Femur (tissue), 1 donor: ENCODE measurements around the gene VWDE.

Experiments
- DNase-seq: peaks from one replicate; pipeline ENCODE4 v3.0.0-alpha.2; 2017

The VWDE gene

DNA sequence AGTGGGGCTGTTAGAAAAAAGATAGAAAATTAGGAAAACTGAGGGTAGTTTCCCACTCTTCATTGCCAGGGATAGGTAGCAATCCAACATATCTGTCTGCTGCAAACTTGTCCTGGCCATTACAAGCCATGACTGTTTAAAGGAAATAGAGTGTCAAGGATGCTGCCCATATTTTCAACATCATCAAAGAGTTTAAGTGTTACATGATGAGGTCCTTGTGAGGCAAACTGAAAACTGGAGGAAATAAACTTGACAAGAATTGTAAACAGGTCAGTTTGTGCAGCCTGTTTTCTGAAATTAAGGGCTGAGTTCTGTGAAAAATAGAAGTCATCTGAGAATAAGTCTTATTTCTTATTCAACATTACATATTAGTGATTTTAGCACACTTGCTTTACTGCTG is 78.0 kb downstream of the VWDE start:
- no peak for DNase-seq

DNA sequence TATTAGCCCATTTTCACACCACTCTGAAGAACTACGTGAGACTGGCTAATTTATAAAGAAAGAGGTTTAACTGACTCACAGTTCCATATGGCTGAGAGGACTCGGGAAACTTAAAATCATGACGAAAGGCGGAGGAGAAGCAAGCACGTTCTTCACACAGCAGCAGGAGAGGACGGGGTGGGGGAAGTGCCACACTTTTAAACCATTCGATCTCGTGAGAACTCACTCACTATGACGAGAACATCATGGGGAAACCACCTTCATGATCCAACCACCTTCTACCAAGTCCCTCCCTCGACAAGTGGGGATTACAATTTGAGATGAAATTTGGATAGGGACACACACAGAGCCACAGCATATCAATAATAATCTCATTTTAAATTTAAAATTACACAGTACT is 80.2 kb downstream of the VWDE start:
- DNase-seq: no peak

DNA sequence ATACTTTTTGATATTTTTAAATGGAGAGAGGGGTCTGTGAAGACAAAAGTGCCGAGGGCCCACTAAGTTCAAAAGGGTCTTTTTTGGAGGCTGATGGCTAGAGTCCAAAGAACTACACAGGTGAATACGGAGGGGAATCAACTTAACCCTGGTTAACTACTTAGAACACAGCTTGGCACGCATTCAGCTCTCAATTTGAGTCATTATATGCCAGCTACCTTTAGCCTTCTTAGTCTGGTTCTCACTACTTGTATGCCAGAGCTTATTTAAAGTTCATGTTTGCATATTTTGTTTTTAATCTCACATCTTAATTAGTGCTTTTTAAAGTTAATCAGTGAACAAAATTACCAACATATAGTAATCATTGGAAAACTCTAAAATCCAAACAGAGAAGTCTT is 80.8 kb downstream of the VWDE start:
- no peak for DNase-seq

DNA sequence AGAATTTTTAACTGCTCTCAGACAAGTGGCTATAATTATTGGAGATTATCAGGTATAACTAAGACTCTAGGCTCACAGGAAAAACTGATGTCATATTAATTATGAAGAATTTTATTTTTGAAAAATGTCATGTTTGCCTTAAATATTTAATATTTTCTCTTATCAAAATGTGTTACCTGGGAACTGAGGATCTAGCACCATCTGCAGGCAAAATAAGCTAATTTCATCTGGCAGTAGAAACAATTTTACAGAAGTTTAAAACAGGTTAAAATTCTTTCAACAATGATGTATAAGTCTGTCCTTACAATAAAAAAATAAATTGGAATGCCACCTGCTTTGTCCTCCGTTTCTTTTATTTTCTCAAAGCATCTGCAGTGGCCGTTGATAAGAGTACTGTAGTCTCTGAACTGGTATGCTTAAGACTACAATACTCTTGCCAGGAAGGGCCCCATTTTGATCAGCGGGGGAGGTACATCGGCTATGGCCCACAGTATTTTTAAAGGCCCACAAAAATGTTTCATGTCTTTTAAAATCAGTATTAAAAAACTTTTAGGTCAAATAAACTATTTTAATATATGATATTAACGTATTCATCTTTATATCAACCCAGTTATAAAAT is 81.3 kb downstream of the VWDE start:
- no peak for DNase-seq

DNA sequence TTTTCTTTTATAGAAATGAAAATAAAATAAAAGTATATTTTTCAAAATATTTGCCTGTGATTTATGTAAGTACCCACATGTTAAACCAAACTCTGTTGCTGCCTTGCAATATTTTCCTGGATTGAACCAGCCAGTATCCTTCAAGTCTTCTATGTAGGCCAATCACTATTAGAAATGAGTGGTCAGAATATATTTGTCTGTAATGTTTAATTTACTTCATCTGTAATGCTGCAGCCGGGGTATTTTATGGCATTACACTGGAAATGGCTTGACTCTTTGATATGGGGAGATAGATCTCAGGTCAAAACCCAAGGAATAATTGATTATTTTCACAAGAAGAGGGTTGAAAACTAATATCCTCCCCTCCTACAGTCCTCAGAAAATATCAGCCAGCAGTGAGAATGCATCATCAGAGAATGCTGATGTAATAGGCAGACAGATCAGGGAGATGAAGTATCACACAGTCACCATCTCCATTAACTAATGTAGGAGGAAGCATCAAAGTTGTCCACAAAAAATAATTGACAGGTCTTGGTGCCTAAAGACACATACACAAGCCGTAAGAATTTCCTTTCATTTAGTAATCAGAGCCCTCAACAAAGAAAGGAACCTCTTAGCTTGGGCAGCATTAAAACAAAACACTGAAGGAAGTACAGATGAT is 82.5 kb downstream of the VWDE start:
- no peak for DNase-seq

DNA sequence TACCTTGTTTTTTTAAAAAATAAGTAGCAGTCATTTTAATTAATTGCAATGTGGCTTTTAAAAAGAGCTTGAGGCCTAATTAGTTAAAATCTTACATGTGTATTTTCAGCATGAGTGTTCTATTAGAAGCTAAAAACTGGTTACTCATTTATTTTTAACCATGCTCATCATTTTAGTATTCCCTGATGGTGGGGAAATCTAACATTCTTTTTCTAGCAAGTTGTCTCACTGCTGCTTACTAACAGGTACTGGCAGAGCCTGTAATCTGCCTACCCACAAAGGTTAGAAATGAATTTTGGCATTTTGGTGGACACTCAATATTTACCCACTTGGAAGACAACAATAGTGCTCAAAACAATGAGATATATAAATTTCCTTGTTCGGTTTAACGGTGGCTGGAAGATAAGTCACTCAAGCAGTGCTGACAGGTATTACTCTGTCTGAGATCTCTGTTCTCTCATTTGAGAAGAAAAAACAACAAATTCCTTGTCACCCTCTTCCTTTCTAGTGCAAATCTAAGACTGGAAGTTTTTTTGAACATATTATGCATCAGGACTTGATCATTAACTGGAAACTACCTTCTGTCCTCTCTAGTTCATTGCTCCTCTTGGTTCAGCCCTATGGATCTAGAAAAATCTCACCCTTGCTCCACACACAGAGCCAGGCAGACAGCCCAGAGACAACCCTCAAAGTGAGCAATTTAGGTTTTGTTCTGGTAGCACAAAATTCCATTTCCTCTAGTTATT is 83.3 kb downstream of the VWDE start:
- DNase-seq: no peak

DNA sequence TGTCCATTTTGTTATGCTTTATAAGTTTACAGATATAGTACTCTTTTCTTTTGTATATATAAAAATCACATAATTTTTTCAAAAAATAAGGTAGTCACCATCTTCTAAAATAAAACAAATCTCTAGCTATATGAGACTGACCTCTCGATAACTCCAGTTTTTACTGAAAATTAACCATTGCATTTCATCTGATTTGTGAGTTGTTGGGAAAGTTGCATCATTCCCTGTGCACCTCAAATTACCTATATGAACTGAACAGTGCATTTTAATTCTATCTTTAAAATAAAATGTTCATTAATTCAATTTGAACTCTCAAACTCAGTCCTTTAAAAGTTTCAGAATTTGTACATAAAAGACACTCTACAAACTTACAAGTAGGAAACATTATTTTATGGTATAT is 86.0 kb downstream of the VWDE start:
- no peak for DNase-seq

DNA sequence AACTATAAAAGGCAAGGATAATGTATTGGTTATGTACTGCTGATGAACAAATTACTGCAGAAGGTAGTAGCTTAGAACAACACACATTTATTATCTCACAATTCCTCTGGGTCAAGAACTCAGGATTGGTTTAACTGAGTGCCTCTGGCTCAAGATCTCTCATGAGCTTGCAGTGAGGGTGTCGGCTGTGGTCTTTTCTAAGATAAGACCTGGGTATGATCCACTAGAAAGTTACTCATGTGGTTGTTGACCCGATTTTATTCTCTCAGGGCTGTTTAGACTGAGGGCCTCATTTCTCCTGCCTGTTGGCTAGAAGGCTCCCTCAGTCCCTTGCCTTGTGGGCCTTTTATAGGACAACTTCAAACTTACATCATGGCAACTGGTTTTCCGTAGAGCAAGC is 86.7 kb downstream of the VWDE start:
- no peak for DNase-seq

DNA sequence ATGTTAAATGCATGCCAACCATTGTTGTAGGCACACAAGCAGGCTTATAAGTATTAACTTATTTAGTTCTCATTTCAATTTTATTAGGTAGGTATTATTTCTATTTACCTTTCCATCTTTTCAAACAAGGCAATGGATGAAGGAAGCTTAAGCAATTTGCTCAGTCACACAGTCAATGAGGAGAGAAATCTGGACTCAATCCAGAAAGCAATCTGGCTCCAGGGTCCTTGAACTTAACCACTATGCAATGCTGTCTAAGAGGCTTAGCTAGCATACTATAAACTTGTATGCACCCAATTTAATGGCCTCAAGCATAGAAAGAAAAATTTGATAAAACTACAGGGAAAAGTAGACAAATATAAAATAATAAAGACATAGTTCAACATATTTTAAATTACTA is 88.6 kb downstream of the VWDE start:
- no peak for DNase-seq

DNA sequence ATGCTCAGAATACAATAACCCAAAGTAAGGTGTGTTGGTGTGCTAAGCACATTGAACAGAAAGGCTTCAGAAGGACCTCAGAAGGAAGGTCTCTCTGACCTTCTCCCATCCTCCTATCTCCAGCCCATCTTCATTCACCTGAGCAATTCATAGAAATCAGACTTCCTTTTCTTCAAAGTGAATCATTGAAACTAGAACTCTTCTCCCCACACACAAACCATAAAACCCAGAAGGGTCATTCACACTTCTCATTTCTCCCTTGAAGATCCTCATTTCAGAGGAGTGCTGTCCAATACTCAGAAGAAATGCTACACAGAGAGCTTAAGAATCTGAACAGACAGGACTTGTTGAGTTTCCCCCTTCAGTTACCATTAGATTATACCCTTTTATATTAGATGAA is 89.5 kb downstream of the VWDE start:
- DNase-seq: no peak

DNA sequence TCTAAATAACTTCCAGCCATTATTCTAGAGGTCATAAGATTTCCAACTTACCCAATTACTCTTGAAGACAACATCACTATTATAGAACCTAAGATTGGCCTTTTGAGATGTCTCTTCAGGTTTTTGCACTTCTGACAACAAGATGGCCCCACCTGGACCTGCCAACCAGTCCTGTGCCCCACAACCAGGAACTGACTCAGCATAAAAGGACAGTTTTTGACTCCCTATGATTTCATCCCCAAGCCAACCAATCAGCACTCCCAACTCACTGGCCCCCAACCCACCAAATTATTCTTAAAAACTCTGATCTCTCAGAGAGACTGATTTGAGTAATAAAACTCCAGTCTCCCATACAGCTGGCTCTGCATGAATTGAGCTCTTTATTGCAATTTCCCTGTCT is 98.2 kb downstream of the VWDE start:
- no peak for DNase-seq

DNA sequence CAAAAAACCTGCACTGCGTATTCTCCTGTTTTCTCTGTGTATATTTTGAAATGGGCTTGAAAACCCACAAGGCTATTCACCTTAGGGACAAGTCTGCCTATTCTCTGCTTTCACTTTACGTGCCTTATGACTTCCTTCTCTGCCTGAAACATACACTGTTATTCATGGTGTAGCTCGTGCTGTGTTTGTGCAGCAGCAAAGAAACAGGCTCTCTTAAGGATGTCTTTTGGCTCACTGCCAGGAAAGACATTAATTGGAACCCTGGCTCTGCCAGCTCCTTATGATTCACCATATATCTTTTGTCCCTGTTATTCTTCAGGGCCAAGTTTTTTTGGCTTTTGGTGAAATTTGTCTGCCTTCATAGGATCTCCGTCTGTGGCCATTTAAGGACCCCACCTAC is 100.2 kb downstream of the VWDE start:
- no peak for DNase-seq

DNA sequence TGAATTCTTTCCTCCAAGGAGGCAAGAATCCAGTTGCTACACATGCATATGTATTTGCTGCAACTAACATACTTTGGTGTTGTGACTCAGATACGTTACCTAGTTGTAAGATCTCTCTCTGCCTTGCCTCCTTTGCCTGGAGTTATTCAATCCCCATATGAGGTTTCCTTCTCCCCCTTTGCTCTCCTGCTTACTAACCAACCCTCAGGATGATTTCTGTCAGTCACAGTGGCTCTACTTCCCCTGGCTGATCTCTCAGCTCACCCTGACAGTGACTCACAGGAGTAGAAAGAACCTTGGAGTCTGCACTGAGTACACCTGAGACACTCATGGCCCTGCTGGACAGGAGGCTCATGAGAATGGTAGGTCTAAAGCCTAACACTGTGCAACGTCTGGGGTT is 100.6 kb downstream of the VWDE start:
- no peak for DNase-seq

DNA sequence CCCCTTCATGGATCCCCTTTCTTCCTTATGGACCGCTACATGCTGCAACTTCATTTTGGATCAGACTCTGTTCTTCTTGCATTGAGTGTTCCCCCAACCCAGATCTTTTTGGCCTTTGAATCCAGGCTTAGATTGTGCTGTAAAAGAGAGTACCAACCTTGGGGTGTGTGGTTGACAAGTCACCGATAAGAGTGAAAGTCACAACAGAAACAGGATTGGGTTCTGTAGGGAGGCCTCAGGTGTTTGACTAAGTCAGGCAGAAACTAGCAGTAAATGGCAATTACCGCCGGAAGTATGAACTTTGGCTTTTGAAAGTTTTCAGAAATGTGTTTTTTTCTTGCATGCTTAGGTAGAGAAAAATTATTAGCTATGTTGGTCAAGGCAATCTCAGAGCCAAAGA is 103.2 kb downstream of the VWDE start:
- DNase-seq: no peak

DNA sequence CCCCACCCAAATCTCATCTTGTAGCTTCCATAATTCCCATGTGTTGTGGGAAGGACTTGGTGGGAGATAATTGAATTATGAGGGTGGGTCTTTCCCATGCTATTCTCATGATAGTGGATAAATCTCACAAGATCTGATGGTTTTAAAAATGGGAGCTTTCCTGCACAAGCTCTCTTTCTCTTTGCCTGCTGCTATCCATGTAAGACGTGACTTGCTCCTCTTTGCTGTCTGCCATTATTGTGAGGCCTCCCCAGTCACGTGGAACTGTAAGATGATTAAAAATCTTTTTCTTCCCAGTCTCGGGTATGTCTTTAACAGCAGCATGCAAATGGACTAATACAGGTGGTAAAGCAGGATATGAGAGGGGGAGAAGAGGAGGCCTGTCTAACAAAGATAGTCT is 104.3 kb downstream of the VWDE start:
- no peak for DNase-seq

DNA sequence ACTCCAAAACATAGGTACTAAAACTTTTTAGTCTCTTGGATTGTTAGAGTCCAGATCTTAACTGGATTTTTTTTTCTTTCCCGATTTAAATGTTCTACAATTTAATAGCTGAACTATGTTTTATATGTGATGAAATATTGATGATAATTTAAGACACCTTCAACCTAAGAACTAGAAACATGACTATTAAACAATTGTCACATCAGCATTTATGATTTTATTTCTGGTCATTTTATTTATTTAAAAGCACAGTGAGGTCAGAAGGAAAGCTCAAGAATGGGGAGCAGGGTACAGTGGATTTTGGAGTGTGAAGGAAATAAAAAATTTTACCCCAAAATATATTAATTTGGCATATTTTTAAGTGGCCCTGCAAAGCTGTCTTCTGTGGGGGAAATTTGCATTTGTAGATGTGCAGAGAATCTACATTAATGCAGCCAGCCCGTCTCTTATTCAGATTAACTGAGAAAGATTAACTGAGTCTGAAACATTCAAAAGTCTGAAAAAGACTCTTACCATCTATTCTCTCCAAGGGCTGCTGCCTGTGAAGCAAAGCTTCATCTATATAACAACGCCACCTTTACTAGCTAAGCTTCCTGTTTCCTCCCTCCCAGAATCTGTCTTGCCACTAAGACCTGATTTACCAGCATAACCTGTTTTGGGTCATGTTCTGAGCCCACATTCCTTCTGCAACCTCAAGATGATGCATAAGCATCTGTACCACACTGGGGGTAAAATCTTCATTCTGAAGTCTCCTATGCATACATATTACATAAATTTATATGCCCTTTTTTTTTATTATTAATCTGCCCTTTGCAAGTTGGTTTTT is 106.2 kb downstream of the VWDE start:
- no peak for DNase-seq

DNA sequence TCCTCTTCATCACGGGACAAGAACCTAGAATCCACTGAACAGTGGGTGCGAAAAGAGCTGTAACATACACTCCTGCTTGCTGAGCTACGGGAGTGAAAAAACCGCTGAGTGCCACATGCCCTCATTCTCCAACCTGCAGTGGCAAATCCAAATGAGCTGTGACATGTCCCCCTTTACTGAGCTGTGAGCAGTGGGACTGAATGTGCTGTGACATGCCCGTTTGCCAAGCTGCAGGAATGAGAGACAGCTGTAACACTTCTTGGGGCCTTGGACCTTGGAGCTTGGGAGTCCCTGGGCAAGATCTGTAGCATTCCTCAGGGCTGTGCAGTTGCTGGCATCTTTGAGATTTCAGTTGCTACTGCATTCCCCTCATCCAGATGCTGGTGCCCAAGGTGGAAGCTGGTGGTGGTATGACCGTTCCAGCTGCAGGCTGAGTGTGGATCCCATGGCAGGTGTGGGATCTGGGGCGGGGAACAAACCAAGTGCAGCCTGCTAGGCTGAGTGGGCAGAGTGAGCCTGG is 107.6 kb downstream of the VWDE start:
- no peak for DNase-seq

DNA sequence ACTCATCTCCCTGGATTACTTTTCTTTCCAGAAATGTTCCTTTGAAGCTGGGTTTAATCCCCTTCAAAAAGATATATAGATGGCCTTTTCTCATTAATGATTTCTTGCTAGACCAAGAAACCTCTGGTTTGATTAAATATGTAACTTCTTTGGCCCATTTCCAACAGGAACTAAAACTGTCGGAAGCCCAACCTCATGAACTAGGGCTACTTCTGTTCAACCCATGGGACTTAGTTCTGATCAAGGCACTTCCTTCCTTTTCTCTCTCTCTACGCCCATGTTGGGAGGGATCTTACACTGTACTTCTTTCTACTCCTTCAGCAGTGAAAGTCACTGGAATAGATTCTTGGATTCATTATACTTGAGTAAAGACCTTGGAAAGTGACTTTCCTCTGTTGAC is 109.0 kb downstream of the VWDE start:
- DNase-seq: no peak

DNA sequence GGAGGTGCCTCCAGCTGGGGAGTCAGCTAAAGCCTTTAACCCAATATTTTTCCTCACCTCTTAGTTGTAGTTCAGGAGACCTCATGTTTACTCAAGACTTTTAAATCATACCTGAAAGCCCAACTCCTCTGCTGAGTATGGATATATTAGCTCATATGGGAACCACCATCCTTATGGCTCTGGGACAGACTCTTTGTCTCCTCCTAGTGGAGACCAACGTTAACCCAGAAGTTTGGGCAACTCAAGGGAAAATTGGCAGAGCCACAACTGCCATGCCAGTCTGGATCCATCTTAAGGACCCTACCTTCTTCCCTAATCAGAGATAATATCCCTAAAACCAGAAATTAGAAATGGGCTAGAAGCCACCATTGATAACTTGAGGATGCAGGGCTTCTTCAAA is 111.8 kb downstream of the VWDE start:
- no peak for DNase-seq

DNA sequence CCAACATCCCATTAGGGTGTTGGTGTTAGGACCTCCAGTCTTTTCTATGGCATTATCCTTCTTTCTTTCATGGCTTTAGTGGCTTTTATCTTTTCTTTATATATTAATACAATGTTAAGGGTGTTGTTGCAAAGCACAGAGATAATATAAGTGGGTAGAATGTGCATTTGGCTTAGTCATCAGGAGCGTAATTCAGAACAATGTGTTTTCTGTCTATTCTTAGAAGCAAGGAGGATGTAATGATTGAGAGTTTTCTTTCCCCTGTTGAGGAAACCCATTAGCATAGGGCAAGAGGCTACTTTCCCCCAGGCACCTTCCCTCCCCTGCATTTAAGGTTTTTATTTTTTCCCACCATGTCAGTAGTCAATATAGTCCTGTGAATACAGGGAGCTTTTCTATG is 112.9 kb downstream of the VWDE start:
- DNase-seq: no peak

DNA sequence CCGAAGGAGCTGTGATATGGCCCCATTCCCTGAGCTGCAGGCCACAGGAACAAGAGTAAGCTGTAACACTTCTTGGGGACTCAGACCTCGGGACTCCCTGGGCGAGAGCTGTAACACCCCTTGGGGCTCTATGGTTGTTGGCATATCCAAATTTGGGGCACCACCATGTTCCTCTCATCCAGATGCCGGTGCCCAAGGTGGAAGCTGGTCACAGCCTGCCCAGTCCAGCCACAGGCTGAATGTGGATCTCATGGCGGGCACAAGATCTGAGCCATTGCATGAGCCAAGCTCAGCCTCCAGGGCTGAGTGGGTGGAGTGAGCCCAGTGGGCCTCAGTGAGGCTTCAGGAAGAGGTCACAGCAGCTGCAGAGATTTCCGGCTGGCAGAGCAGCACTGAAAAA is 113.7 kb downstream of the VWDE start:
- DNase-seq: no peak

DNA sequence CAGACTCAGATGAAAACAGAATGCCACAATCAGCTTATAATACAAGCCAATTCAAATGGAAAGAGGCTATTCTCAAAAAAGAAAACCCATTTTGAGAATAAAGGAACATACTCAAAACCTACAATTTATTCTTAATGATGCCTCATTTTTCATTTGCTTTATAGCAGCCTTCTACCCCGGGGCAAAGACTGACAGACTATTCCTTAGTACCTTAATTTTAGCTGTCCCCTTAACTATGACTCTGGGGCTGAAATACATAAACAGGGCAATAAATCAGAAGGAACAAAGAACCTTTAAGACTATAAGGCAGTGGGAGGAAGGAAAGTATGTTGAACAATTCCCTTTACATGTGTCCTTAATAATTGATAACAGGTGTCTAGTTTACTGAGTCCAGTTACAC is 115.8 kb downstream of the VWDE start:
- DNase-seq: no peak

DNA sequence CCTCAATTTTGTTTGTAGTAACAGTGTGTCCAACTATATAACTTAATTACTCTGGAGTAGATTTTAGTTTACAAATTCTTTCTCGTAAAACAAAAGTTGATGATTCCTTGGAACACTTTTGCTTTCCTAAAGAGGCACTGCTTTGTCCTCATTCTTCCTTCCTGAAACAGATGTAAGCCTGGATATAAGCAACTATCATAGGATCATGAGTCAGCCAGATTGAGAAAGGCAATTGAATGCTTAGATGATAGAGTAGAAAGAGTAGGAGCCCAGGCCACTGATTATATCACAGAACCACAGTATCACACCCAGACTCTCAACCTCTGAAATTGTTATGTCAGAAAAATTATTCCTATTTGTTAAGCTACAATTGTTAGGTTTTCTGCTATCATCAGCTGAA is 122.6 kb downstream of the VWDE start:
- no peak for DNase-seq
